GM12878 (cell line): ENCODE data around the gene BAIAP2L1. TPM values are rescaled to one million over a fixed set of nuclear protein-coding genes. Genes with fewer than 3 reads are reported as not detected.
"Not testable (repeated sequence)": the region's sequence is repeated elsewhere in the genome, so short reads cannot be mapped to it uniquely, and the experiment has no call there.

ENCODE experiments used
- ATAC-seq: fragments of 200-7000 bp; cut with Tn5 transposase; 3 replicates; pipeline ENCODE4 v1.9.1; 2020; ENCODE audit warnings: mild to moderate bottlenecking, moderate library complexity
- BruUV-seq: library from RNA; stranded (reverse); fragments of 400-500 nt; replicated peaks from 2 replicates; lab custom pipeline; 2021; lab: Mats Ljungman, UMichigan
- CTCF ChIA-PET: fragments of 300-600 bp; sonication (Branson Sonifier 250); formaldehyde crosslinking; extraction: SDS; loops from one replicate; lab custom pipeline; 2021; ENCODE audit warnings: inconsistent platforms; lab: Yijun Ruan, JAX
- POLR2A ChIA-PET: fragments of 350-600 bp; formaldehyde crosslinking; extraction: SDS; loops from one replicate; lab custom pipeline; 2021; ENCODE audit warnings: inconsistent platforms; lab: Charles Lee
- RAD21 ChIA-PET: fragments of 300-600 bp; sonication (Branson Sonifier 250); formaldehyde crosslinking; loops from one replicate; lab custom pipeline; 2023; ENCODE audit warnings: antibody characterized with exemption; ENCODE audit not compliant: unreplicated experiment; lab: Charles Lee
- SMC1A ChIA-PET: fragments of 300-600 bp; sonication (Branson Sonifier 250); formaldehyde crosslinking; loops from one replicate; lab custom pipeline; 2023; ENCODE audit not compliant: unreplicated experiment, uncharacterized antibody; lab: Charles Lee
- DNase-seq: peaks from one replicate; pipeline ENCODE4 v3.0.0-alpha.2; 2011; ENCODE audit warnings: low read depth, low spot score
- FAIRE-seq: peaks from 3 replicates; lab custom pipeline; 2011; peaks lifted over from hg19 to GRCh38; lab: Jason Lieb, UNC
- H2AFZ ChIP-seq: 2 replicates; pipeline ENCODE4 v1.6.0; 2011; ENCODE audit warnings: low read depth, low read length, control low read depth; ENCODE audit not compliant: control insufficient read depth
- H3K27ac ChIP-seq: 2 replicates; pipeline ENCODE4 v1.5.1; 2011; ENCODE audit warnings: control low read depth; ENCODE audit not compliant: control insufficient read depth, insufficient read depth
- H3K27me3 ChIP-seq, 2 experiments: replicated peaks in 1 of 2; 2 replicates each; pipeline versions ENCODE4 v1.6.0 to v1.6.1; 2011; ENCODE audit warnings: low read length in 1 of 2; ENCODE audit not compliant: control insufficient read depth in 2 of 2, insufficient read depth in 2 of 2
- H3K36me3 ChIP-seq, 2 experiments: 2 replicates each; pipeline ENCODE4 v1.5.1; 2011; ENCODE audit warnings: low read length in 1 of 2; ENCODE audit not compliant: control insufficient read depth in 2 of 2, insufficient read depth in 2 of 2
- H3K4me1 ChIP-seq: 2 replicates; pipeline ENCODE4 v1.6.1; 2011; ENCODE audit warnings: mild to moderate bottlenecking, low read length, moderate library complexity, mixed read lengths; ENCODE audit not compliant: control insufficient read depth, insufficient read depth
- H3K4me2 ChIP-seq: 2 replicates; pipeline ENCODE4 v1.6.0; 2011; ENCODE audit warnings: control low read depth; ENCODE audit not compliant: control insufficient read depth, insufficient read depth
- H3K4me3 ChIP-seq: fragments of 200-600 bp; sonication (generic); 2 replicates; pipeline ENCODE4 v1.5.1; 2016
- H3K79me2 ChIP-seq: 2 replicates; pipeline ENCODE4 v1.6.0; 2011; ENCODE audit warnings: low read length; ENCODE audit not compliant: control insufficient read depth, insufficient read depth
- H3K9ac ChIP-seq: 2 replicates; pipeline ENCODE4 v1.8.0; 2011; ENCODE audit warnings: low read length, control low read depth, mixed read lengths; ENCODE audit not compliant: control insufficient read depth, insufficient read depth
- H3K9me3 ChIP-seq: replicated peaks from 3 replicates; pipeline ENCODE4 v1.5.1; 2011; ENCODE audit warnings: mild to moderate bottlenecking, low read length; ENCODE audit not compliant: control insufficient read depth, insufficient read depth
- H4K20me1 ChIP-seq: 2 replicates; pipeline ENCODE4 v1.6.0; 2011; ENCODE audit not compliant: control insufficient read depth, insufficient read depth
- EGR1 ChIP-seq, 2 experiments: IDR thresholded peaks; 1 replicate in 1 of 2; 2 replicates in 1 of 2; pipeline ENCODE4 v1.6.1; 2011 to 2012; ENCODE audit warnings: low read depth in 2 of 2, low read length in 2 of 2, borderline replicate concordance in 1 of 2, mild to moderate bottlenecking in 1 of 2, moderate library complexity in 1 of 2
- IRF3 ChIP-seq: fragments of 450-650 bp; IDR thresholded peaks from 2 replicates; pipeline ENCODE4 v1.6.1; 2014; ENCODE audit warnings: mild to moderate bottlenecking
- MXI1 ChIP-seq: fragments of 150-350 bp; IDR thresholded peaks from 2 replicates; pipeline ENCODE4 v1.6.1; 2011; ENCODE audit warnings: low read depth, mild to moderate bottlenecking, inconsistent platforms, low read length, improper control_type of control experiment
- MYC ChIP-seq: IDR thresholded peaks from 2 replicates; pipeline ENCODE4 v1.6.1; 2011; ENCODE audit warnings: mild to moderate bottlenecking, low read length, moderate library complexity, inconsistent platforms; ENCODE audit not compliant: insufficient read depth, insufficient replicate concordance, insufficient read length, severe bottlenecking
- POLR2A ChIP-seq: IDR thresholded peaks from 2 replicates; pipeline ENCODE4 v1.6.1; 2011; ENCODE audit warnings: low read depth, mild to moderate bottlenecking, low read length
- RELA ChIP-seq: fragments of 450-650 bp; IDR thresholded peaks from 2 replicates; pipeline ENCODE4 v1.8.0; 2014; ENCODE audit warnings: borderline replicate concordance; ENCODE audit not compliant: partially characterized antibody
- SKIL ChIP-seq: fragments of 450-650 bp; IDR thresholded peaks from 2 replicates; pipeline ENCODE4 v1.6.1; 2017; ENCODE audit warnings: mild to moderate bottlenecking, low read depth, inconsistent platforms; ENCODE audit not compliant: poor library complexity, severe bottlenecking
- ZNF687 ChIP-seq: fragments of 450-650 bp; IDR thresholded peaks from 2 replicates; pipeline ENCODE4 v1.6.1; 2017; ENCODE audit warnings: mild to moderate bottlenecking, moderate library complexity
- WGBS: methylation state at CpG from one replicate; pipeline ENCODE4 v1.1.6; 2016; ENCODE audit warnings: low lambda C conversion rate; ENCODE audit not compliant: insufficient replicate concordance, insufficient coverage; ENCODE audit errors: missing lambda C conversion rate; 5-methylcytosine and 5-hydroxymethylcytosine counted together
- in situ Hi-C: fragments of 300-500 bp; cut with MboI; formaldehyde crosslinking; loops from 9 replicates; pipeline ENCODE4 v1.14.3; 2018; ENCODE audit warnings: mixed read lengths
- intact Hi-C: fragments of 100-400 bp; cut with micrococcal nuclease; formaldehyde crosslinking; loops from one replicate; pipeline ENCODE4 v1.14.2; 2022; ENCODE audit not compliant: unreplicated experiment
- polyA plus RNA-seq, 11 experiments: library from polyadenylated mRNA; depleted of rRNA in 4 of 11; unstranded in 6 of 11; stranded (reverse) in 5 of 11; fragments of >200 nt; fragmentation: Nextera tagmentation in 4 of 11; fragmentation: Illumina TruSeq in 1 of 11; extraction: Ambion mirVana in 4 of 11; extraction: Trizol in 1 of 11; gene quantifications; 1 replicate in 1 of 11; 2 replicates in 10 of 11; pipeline versions ENCODE4 v1.2.1 to v1.2.3, GENCODE V29; 2011 to 2016; ENCODE audit warnings: inconsistent platforms in 2 of 11, missing spikeins in 2 of 11, low read depth in 1 of 11
- total RNA-seq, 4 experiments: library from RNA; depleted of rRNA in 3 of 4; stranded (reverse); fragments of >200 nt in 3 of 4; fragmentation: Illumina TruSeq in 1 of 4; extraction: Trizol in 1 of 4; gene quantifications; 2 replicates each; pipeline versions ENCODE4 v1.2.1 to v1.2.3, GENCODE V29; 2013 to 2021

BAIAP2L1 gene
- total and polyA plus RNA-seq, 10 of the 15 experiments (the other 5 are each of a cell fraction or from before 2014, with no cell fraction given), result 8.9 to 60.2 (median 35.7) TPM

- no peak for TF ChIP-seq ZNF687
- no peak for TF ChIP-seq POLR2A
- no peak for TF ChIP-seq SKIL
- TF ChIP-seq MYC, result no peak
- no peak for TF ChIP-seq RELA
- TF ChIP-seq EGR1 (IDR thresholded peaks at IDR 0.05; ENCODE audit: borderline replicate concordance in 1 of 2, low read depth in 2 of 2, low read length in 2 of 2), result no peak
- TF ChIP-seq IRF3, result no peak
- TF ChIP-seq MXI1, result no peak
Measured at GRCh38 chr7:98409843-98410242, 9.0 kb upstream of the BAIAP2L1 start (continued).

GRCh38 chr7:98408146-98408545 is 7.3 kb upstream of the BAIAP2L1 start:
- BruUV-seq, H3K9me3 ChIP-seq: not testable (repeated sequence)

More at GRCh38 chr7:98408146-98408545, 7.3 kb upstream of the BAIAP2L1 start:
- H3K27me3 ChIP-seq, FAIRE-seq, H2AFZ ChIP-seq, H3K36me3 ChIP-seq, RAD21 ChIA-PET, DNase-seq, H3K9ac ChIP-seq, H3K4me1 ChIP-seq, H4K20me1 ChIP-seq, H3K27ac ChIP-seq, H3K4me3 ChIP-seq, H3K4me2 ChIP-seq, CTCF ChIA-PET, ATAC-seq, H3K79me2 ChIP-seq, POLR2A ChIA-PET: not testable (repeated sequence)
- SMC1A ChIA-PET, result interaction anchor here (0.6 kb wide), 2 partner anchors 95 to 1583 kb away, joined by 3 read pairs; no protein-coding TSS in a partner anchor
- intact Hi-C loops, result loop anchor here (10.0 kb wide), 1 partner anchor 383 kb away; no protein-coding TSS in a partner anchor
- in situ Hi-C loops, result loop anchor here (5.0 to 10.0 kb wide), 2 partner anchors 111 to 383 kb away; no protein-coding TSS in a partner anchor
- 50% methylated on average over 7 of the region's 7 CpGs for WGBS
